DOHH2 (cell line): ENCODE measurements around the gene ST3GAL5.

Experiments used
- H3F3A ChIP-seq: fragments of 200-600 bp; sonication (generic), shearing (Covaris generic); 2 replicates; pipeline ENCODE4 v1.6.0; 2016; ENCODE audit warnings: antibody characterized with exemption, mild to moderate bottlenecking; ENCODE audit not compliant: control insufficient read depth, insufficient read depth
- H3K27ac ChIP-seq: fragments of 200-600 bp; sonication (generic); 2 replicates; pipeline ENCODE4 v1.5.1; 2014; ENCODE audit warnings: low read depth, mild to moderate bottlenecking, low read length, moderate library complexity
- H3K27me3 ChIP-seq: fragments of 200-600 bp; sonication (generic); 2 replicates; pipeline ENCODE4 v1.6.1; 2014; ENCODE audit warnings: mild to moderate bottlenecking, low read length, mixed read lengths; ENCODE audit not compliant: control insufficient read depth
- H3K36me3 ChIP-seq: fragments of 200-600 bp; sonication (generic); 2 replicates; pipeline ENCODE4 v1.6.1; 2014; ENCODE audit warnings: mild to moderate bottlenecking, low read length, moderate library complexity, mixed read lengths; ENCODE audit not compliant: control insufficient read depth
- H3K4me1 ChIP-seq: fragments of 200-600 bp; sonication (generic); 2 replicates; pipeline ENCODE4 v1.6.1; 2014; ENCODE audit warnings: mild to moderate bottlenecking, low read length, mixed read lengths; ENCODE audit not compliant: control insufficient read depth
- H3K4me2 ChIP-seq: fragments of 200-600 bp; sonication (generic); 2 replicates; pipeline ENCODE4 v1.6.0; 2014; ENCODE audit warnings: mild to moderate bottlenecking, low read length, moderate library complexity
- H3K4me3 ChIP-seq: fragments of 200-600 bp; sonication (generic); 2 replicates; pipeline ENCODE4 v1.5.1; 2014; ENCODE audit warnings: mild to moderate bottlenecking, low read length, mixed read lengths
- H3K79me2 ChIP-seq: fragments of 200-600 bp; sonication (generic); 2 replicates; pipeline ENCODE4 v1.6.1; 2014; ENCODE audit warnings: mild to moderate bottlenecking, low read length, mixed read lengths; ENCODE audit not compliant: control insufficient read depth
- H3K9me2 ChIP-seq: fragments of 200-600 bp; sonication (generic); replicated peaks from 2 replicates; pipeline ENCODE4 v1.6.1; 2014; ENCODE audit warnings: mild to moderate bottlenecking, low read length, mixed read lengths; ENCODE audit not compliant: control insufficient read depth
- H3K9me3 ChIP-seq: fragments of 200-600 bp; sonication (generic); 2 replicates; pipeline ENCODE4 v1.6.1; 2014; ENCODE audit warnings: antibody characterized with exemption, low read length, mixed read lengths; ENCODE audit not compliant: control insufficient read depth, insufficient read depth
- H4K20me1 ChIP-seq: fragments of 200-600 bp; sonication (generic); 2 replicates; pipeline ENCODE4 v1.6.0; 2014; ENCODE audit warnings: low read depth, mild to moderate bottlenecking, antibody characterized with exemption, low read length, moderate library complexity; ENCODE audit not compliant: control insufficient read depth, insufficient read depth
- CTCF ChIP-seq: fragments of 200-600 bp; sonication (generic); IDR thresholded peaks from one replicate; pipeline ENCODE4 v1.5.1; 2014; ENCODE audit warnings: antibody characterized with exemption, mild to moderate bottlenecking, low read depth, low read length; ENCODE audit not compliant: poor library complexity, severe bottlenecking
- EZH2phosphoT487 ChIP-seq: fragments of 200-600 bp; sonication (generic); IDR thresholded peaks from 2 replicates; pipeline ENCODE4 v1.6.1; 2017; ENCODE audit warnings: borderline replicate concordance, mild to moderate bottlenecking, antibody characterized with exemption, low read length, moderate library complexity, mixed read lengths

ST3GAL5 gene

GRCh38 chr2:85936421-85937068 is 47.8 kb upstream of the ST3GAL5 start:
- no peak overlapping the region for H3K27ac ChIP-seq
- TF ChIP-seq EZH2phosphoT487 (no peak), CTCF (no peak)
- H3K4me2 ChIP-seq = no peak overlapping the region
- H3K27me3 ChIP-seq = no peaks in the 10 kb centered on the region
- H3K9me3 ChIP-seq = 0 out of 2 replicates have a peak, but pooled peaks cover 5% of the 10 kb centered on the region
- H3K79me2 ChIP-seq = no peaks in the 10 kb centered on the region
- H3K36me3 ChIP-seq = no peaks in the 10 kb centered on the region
- no peaks in the 10 kb centered on the region for H4K20me1 ChIP-seq
- H3K9me2 ChIP-seq = no peaks in the 10 kb centered on the region
- no peaks in the 10 kb centered on the region for H3F3A ChIP-seq
- no peaks in the 10 kb centered on the region for H3K4me1 ChIP-seq
- H3K4me3 ChIP-seq = no peak overlapping the region

- H3K4me3 ChIP-seq = no peak overlapping the region
- H3F3A ChIP-seq = no peaks in the 10 kb centered on the region
- no peak overlapping the region for H3K4me2 ChIP-seq
- H3K27me3 ChIP-seq = no peaks in the 10 kb centered on the region
- H3K9me3 ChIP-seq = no peaks in the 10 kb centered on the region
- no peaks in the 10 kb centered on the region for H3K79me2 ChIP-seq
- TF ChIP-seq CTCF = no peak
- no peak for TF ChIP-seq EZH2phosphoT487
- H3K9me2 ChIP-seq = no peaks in the 10 kb centered on the region
- no peaks in the 10 kb centered on the region for H4K20me1 ChIP-seq
- H3K4me1 ChIP-seq = no peaks in the 10 kb centered on the region
- H3K36me3 ChIP-seq = no peaks in the 10 kb centered on the region
- H3K27ac ChIP-seq = no peak overlapping the region
Observed at GRCh38 chr2:85935746-85936208, 47.0 kb upstream of the ST3GAL5 start.

GRCh38 chr2:85935170-85935745 is 46.5 kb upstream of the ST3GAL5 start:
- H3F3A ChIP-seq = no peaks in the 10 kb centered on the region
- H3K9me3 ChIP-seq = no peaks in the 10 kb centered on the region
- H3K27me3 ChIP-seq = no peaks in the 10 kb centered on the region
- H3K27ac ChIP-seq = no peak overlapping the region
- H3K79me2 ChIP-seq = no peaks in the 10 kb centered on the region
- H3K36me3 ChIP-seq = no peaks in the 10 kb centered on the region
- H3K4me3 ChIP-seq = no peak overlapping the region
- TF ChIP-seq EZH2phosphoT487 = no peak
- no peak for TF ChIP-seq CTCF
- H3K4me2 ChIP-seq = no peak overlapping the region
- no peaks in the 10 kb centered on the region for H3K9me2 ChIP-seq
- no peaks in the 10 kb centered on the region for H3K4me1 ChIP-seq
- no peaks in the 10 kb centered on the region for H4K20me1 ChIP-seq
